C4-2B (cell line): Measurements from ENCODE around the gene CASKIN2.

Source experiments
- ZFX ChIP-seq: fragments of 450-650 bp; IDR thresholded peaks from 2 replicates; pipeline ENCODE4 v1.6.1; 2017
- TF ChIP-seq, protein P1 (sequence below): fragments of 450-650 bp; conservative IDR thresholded peaks from 2 replicates; pipeline ENCODE4 v1.5.1; 2017; ENCODE audit warnings: mild to moderate bottlenecking

DNA sequence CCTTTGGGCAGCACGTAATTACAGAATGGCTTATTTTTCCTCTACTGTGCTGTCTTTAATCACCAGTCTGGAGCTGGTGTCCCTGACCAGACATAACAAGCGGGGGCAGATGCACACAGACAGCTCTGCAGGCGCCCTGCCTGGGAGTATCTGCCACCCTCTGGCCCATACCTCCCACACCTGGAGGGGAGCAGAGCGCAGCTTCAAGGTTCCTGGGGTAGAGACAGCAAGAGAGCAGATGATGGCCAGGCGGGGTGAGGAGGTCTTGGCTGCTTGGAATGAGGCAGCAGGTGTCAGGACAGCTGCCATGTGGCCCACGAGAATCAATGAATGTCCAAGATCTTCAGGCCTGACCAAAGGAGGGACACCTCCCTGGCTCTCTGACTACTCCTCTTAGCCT, 35.1 kb downstream of the CASKIN2 start:
- TF ChIP-seq, protein P1, sequence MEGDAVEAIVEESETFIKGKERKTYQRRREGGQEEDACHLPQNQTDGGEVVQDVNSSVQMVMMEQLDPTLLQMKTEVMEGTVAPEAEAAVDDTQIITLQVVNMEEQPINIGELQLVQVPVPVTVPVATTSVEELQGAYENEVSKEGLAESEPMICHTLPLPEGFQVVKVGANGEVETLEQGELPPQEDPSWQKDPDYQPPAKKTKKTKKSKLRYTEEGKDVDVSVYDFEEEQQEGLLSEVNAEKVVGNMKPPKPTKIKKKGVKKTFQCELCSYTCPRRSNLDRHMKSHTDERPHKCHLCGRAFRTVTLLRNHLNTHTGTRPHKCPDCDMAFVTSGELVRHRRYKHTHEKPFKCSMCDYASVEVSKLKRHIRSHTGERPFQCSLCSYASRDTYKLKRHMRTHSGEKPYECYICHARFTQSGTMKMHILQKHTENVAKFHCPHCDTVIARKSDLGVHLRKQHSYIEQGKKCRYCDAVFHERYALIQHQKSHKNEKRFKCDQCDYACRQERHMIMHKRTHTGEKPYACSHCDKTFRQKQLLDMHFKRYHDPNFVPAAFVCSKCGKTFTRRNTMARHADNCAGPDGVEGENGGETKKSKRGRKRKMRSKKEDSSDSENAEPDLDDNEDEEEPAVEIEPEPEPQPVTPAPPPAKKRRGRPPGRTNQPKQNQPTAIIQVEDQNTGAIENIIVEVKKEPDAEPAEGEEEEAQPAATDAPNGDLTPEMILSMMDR: no peak
- TF ChIP-seq ZFX: no peak
